Measurements from ENCODE around the gene SF1.

The SF1 gene

DNA sequence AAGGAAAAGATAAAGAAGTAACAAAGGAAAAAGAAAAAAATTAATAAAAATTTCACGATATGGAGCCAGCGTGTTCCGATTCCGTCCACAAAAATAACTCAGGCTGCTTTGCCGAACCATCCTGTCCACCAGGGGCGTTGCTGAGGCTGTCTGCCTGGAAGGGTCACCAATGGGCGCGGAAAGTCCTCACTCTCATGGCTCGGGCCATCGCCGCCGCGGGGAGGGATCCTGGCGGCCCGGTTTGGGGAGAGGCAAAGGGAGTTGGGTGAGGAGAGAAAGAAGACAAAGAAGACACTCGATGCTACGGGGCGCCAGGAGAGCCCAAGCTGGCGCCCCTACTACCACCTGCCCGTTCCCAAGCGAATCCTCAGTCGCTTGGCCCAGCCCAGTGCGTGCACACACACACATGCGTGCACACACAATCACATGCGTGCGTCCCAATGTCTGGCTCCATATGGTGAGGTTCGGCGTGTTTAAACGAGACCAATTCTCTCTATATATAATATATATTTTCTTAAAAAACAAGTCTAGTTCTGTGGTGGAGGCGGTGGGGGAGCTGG, 13.0 kb downstream of the SF1 start:
- TF ChIP-seq EZH2phosphoT487 (IDR thresholded peaks at IDR 0.05; ENCODE audit: low read depth): no peak
- TF ChIP-seq, protein P1, sequence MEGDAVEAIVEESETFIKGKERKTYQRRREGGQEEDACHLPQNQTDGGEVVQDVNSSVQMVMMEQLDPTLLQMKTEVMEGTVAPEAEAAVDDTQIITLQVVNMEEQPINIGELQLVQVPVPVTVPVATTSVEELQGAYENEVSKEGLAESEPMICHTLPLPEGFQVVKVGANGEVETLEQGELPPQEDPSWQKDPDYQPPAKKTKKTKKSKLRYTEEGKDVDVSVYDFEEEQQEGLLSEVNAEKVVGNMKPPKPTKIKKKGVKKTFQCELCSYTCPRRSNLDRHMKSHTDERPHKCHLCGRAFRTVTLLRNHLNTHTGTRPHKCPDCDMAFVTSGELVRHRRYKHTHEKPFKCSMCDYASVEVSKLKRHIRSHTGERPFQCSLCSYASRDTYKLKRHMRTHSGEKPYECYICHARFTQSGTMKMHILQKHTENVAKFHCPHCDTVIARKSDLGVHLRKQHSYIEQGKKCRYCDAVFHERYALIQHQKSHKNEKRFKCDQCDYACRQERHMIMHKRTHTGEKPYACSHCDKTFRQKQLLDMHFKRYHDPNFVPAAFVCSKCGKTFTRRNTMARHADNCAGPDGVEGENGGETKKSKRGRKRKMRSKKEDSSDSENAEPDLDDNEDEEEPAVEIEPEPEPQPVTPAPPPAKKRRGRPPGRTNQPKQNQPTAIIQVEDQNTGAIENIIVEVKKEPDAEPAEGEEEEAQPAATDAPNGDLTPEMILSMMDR (IDR thresholded peaks at IDR 0.05; ENCODE audit: low read depth, low read length): peak; percentile 18
- Histone ChIP-seq H3K79me2 (ENCODE audit: low read length) (peaks cover 43% of the 10 kb centered on the region), H3K9me3 (ENCODE audit: insufficient read depth, low read length) (no peaks in the 10 kb centered on the region), H3K9ac (ENCODE audit: low read length) (no peak overlapping the region), H3K4me1 (ENCODE audit: low read length) (no peaks in the 10 kb centered on the region), H3K36me3 (replicated peaks; ENCODE audit: low read depth, low read length) (peaks cover 72% of the 10 kb centered on the region), H3K27ac (ENCODE audit: low read length) (no peak overlapping the region), H2AFZ (ENCODE audit: low read depth, low read length) (no peak overlapping the region), H3K4me3 (ENCODE audit: low read length) (no peak overlapping the region), H3K27me3 (ENCODE audit: low read depth, low read length) (no peaks in the 10 kb centered on the region), H3K4me2 (ENCODE audit: low read length) (no peak overlapping the region), H4K20me1 (ENCODE audit: insufficient read depth, low read length) (peaks cover 81% of the 10 kb centered on the region)

DNA sequence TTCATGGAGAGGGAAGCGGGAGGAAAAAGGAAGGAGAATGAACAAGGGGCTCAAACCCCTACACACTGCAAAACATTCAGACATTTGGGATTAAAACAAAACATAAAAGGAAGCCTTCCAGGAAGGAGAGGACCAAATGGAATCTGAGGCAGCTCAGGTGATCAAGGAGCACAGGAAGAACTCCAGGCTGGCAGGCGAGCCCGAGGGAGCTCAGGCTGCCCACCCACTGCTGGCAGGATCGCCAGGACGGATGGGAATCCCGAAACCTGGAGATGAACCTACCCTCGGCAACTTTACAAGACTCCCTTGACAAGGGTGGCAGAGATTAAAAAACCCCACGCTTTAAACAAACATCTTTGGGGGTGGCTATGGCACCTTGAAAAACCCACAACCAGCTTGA, 13.6 kb downstream of the SF1 start:
- TF ChIP-seq, protein P1 (IDR thresholded peaks at IDR 0.05; ENCODE audit: low read depth, low read length): no peak
- TF ChIP-seq EZH2phosphoT487 (IDR thresholded peaks at IDR 0.05; ENCODE audit: low read depth): no peak
- Histone ChIP-seq H3K4me3 (ENCODE audit: low read length) (no peak overlapping the region), H3K9me3 (ENCODE audit: insufficient read depth, low read length) (no peaks in the 10 kb centered on the region), H3K27ac (ENCODE audit: low read length) (no peak overlapping the region), H3K9ac (ENCODE audit: low read length) (no peak overlapping the region), H3K79me2 (ENCODE audit: low read length) (peaks cover 36% of the 10 kb centered on the region), H2AFZ (ENCODE audit: low read depth, low read length) (no peak overlapping the region), H3K4me1 (ENCODE audit: low read length) (no peaks in the 10 kb centered on the region), H4K20me1 (ENCODE audit: insufficient read depth, low read length) (peaks cover 75% of the 10 kb centered on the region), H3K4me2 (ENCODE audit: low read length) (no peak overlapping the region), H3K27me3 (ENCODE audit: low read depth, low read length) (no peaks in the 10 kb centered on the region), H3K36me3 (replicated peaks; ENCODE audit: low read depth, low read length) (peaks cover 66% of the 10 kb centered on the region)

DNA sequence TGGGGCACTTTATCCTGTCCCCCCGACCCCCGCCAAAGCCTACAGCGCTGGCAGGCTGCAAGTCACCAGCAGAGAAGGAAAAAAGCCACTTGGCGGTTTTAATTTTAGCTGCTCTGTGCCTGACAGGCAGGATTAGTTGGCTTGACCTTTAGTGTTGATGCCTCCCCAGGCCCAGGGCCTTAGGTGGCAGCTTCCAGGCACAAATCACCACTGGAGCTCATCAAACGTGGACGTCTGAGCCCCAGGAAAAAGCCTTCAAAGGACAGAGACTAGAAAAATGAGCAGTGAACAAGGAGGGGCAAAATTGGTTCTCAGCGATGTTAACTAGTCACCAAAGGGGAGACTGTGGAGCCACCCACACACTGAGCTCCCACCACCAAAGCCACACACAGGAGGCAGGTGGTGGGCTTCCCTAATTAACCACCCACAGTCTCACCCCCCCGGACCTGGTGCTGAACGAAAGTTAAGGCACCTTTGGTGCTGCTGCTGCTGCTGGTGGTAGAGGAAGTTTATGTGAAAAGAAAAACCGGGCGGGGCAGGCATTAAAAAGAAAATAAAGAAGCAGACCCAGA, 14.2 kb downstream of the SF1 start:
- H2AFZ ChIP-seq (ENCODE audit: low read depth, low read length): no peak overlapping the region
- peaks cover 60% of the 10 kb centered on the region for H3K36me3 ChIP-seq (replicated peaks; ENCODE audit: low read depth, low read length)
- TF ChIP-seq, protein P1 (IDR thresholded peaks at IDR 0.05; ENCODE audit: low read depth, low read length): no peak
- TF ChIP-seq EZH2phosphoT487 (IDR thresholded peaks at IDR 0.05; ENCODE audit: low read depth): no peak
- H3K9ac ChIP-seq (ENCODE audit: low read length): no peak overlapping the region
- H3K27ac ChIP-seq (ENCODE audit: low read length): no peak overlapping the region
- no peak overlapping the region for H3K4me3 ChIP-seq (ENCODE audit: low read length)
- H3K4me1 ChIP-seq (ENCODE audit: low read length): no peaks in the 10 kb centered on the region
- H3K9me3 ChIP-seq (ENCODE audit: insufficient read depth, low read length): no peaks in the 10 kb centered on the region
- peaks cover 68% of the 10 kb centered on the region for H4K20me1 ChIP-seq (ENCODE audit: insufficient read depth, low read length)
- peaks cover 30% of the 10 kb centered on the region for H3K79me2 ChIP-seq (ENCODE audit: low read length)
- H3K27me3 ChIP-seq (ENCODE audit: low read depth, low read length): no peaks in the 10 kb centered on the region
- no peak overlapping the region for H3K4me2 ChIP-seq (ENCODE audit: low read length)

DNA sequence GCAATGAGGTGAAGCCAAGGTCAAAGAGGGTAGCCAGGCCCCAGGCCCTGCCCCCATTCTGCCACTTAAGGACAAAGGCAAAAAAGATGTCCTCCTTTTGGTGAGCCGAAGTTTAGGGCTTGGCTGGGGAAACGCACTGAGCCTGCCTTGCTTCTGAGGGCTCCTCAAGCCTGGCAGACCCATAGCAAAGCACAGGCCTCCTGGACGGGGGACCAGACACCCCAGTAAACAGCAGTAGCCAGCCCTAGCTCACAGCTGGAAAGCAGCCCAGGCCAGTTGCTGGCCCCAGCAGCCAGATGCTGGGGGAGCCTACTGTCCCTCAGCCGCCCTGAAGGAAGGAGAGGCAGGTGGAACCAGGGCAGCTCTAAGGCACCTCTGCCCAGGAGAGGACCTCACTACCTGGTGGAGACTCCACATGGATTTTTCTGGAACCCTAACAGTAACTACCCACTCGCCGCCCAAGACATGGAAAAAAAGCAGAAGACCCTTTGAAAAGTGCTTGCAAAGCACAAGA, 14.8 kb downstream of the SF1 start:
- Histone ChIP-seq H3K9me3 (ENCODE audit: insufficient read depth, low read length) (no peaks in the 10 kb centered on the region), H3K79me2 (ENCODE audit: low read length) (peaks cover 26% of the 10 kb centered on the region), H3K4me2 (ENCODE audit: low read length) (no peak overlapping the region), H3K4me1 (ENCODE audit: low read length) (no peaks in the 10 kb centered on the region), H3K4me3 (ENCODE audit: low read length) (no peak overlapping the region), H2AFZ (ENCODE audit: low read depth, low read length) (no peak overlapping the region), H3K36me3 (replicated peaks; ENCODE audit: low read depth, low read length) (peaks cover 54% of the 10 kb centered on the region), H3K27me3 (ENCODE audit: low read depth, low read length) (no peaks in the 10 kb centered on the region), H3K27ac (ENCODE audit: low read length) (no peak overlapping the region), H4K20me1 (ENCODE audit: insufficient read depth, low read length) (peaks cover 63% of the 10 kb centered on the region), H3K9ac (ENCODE audit: low read length) (no peak overlapping the region)
- TF ChIP-seq EZH2phosphoT487 (IDR thresholded peaks at IDR 0.05; ENCODE audit: low read depth): no peak
- TF ChIP-seq, protein P1 (IDR thresholded peaks at IDR 0.05; ENCODE audit: low read depth, low read length): no peak

All from OCI-LY3 (cell line).